ENCODE data around the gene ZC2HC1B.
"Not testable (repeated sequence)": the region's sequence is repeated elsewhere in the genome, so short reads cannot be mapped to it uniquely, and the experiment has no call there.

The ZC2HC1B gene

DNA sequence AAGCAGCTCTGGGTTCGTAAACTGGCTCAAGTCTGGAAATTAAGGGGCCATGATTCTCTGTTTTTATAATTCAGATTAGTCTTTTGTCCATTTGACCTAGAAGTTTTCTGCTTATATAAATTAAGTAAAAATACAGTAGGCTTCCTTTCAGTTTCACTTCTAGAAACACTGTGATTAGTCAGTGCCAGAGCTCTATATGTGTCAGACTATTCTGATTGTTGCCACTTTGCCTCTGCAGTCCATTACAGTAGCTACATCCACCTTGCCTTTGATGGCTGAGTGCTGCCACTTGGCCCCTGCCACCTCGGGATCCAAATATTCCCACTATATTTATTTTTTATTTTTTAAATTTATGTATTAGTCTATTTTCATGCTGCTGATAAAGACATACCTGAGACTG lies 7.9 kb downstream of the ZC2HC1B start:
- TF ChIP-seq, protein P1, sequence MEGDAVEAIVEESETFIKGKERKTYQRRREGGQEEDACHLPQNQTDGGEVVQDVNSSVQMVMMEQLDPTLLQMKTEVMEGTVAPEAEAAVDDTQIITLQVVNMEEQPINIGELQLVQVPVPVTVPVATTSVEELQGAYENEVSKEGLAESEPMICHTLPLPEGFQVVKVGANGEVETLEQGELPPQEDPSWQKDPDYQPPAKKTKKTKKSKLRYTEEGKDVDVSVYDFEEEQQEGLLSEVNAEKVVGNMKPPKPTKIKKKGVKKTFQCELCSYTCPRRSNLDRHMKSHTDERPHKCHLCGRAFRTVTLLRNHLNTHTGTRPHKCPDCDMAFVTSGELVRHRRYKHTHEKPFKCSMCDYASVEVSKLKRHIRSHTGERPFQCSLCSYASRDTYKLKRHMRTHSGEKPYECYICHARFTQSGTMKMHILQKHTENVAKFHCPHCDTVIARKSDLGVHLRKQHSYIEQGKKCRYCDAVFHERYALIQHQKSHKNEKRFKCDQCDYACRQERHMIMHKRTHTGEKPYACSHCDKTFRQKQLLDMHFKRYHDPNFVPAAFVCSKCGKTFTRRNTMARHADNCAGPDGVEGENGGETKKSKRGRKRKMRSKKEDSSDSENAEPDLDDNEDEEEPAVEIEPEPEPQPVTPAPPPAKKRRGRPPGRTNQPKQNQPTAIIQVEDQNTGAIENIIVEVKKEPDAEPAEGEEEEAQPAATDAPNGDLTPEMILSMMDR (IDR thresholded peaks at IDR 0.05; ENCODE audit: insufficient read depth, low read length) = no peak
- TF ChIP-seq SPI1 (IDR thresholded peaks at IDR 0.05; ENCODE audit: borderline replicate concordance, low read depth) = no peak
- TF ChIP-seq REST (IDR thresholded peaks at IDR 0.05; ENCODE audit: insufficient replicate concordance, low read depth) = no peak
- TF ChIP-seq POLR2AphosphoS5 (IDR thresholded peaks at IDR 0.05; ENCODE audit: low read depth) = no peak
- no peak for TF ChIP-seq GABPA (IDR thresholded peaks at IDR 0.05; ENCODE audit: low read depth)
- H3K4me3 ChIP-seq (replicated peaks; ENCODE audit: insufficient read depth, low read length) = no peak overlapping the region
- no peaks in the 10 kb centered on the region for H3K27me3 ChIP-seq (ENCODE audit: insufficient read depth, poor library complexity, severe bottlenecking)

DNA sequence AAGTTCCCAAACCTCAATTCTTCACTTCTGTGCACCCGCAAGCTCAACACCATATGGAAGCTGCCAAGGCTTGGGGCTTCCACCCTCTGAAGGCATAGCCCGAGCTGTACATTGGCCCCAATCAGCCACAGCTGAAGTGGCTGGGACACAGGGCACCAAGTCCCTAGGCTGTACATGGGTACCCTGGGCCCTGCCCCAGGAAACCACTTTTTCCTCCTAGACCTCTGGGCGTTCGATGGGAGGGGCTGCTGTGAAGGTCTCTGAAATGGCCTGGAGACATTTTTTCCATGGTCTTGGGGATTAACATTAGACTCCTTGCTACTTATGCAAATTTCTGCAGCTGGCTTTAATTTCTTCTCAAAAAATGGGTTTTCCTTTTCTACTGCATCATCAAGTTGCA lies 9.3 kb downstream of the ZC2HC1B start:
- H3K27ac ChIP-seq (replicated peaks); H3K4me3 ChIP-seq (replicated peaks; ENCODE audit: insufficient read depth, low read length); H3K27me3 ChIP-seq (ENCODE audit: insufficient read depth, poor library complexity, severe bottlenecking); DNase-seq (ENCODE audit: low read depth in 1 of 2, low spot score in 1 of 2): not testable (repeated sequence)

More for the DNA sequence above, 7.9 kb downstream of the ZC2HC1B start:
- DNase-seq (ENCODE audit: low read depth in 1 of 2, low spot score in 1 of 2) = no peak
- H3K27ac ChIP-seq (replicated peaks) = no peak overlapping the region

DNA sequence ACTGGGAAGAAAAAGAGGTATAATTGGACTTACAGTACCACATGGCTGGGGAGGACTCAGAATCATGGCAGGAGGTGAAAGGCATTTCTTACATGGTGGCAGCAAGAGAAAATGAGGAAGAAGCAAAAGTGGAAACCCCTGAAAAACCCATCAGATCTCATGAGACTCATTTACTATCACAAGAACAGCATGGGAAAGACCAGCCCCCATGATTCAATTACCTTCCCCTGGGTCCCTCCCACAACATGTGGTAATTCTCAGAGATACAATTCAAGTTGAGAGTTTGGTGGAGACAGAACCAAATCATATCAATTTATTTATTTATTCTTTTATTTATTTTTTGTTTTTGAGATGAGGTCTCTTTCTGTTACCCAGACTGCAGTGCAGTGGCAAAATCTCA lies 10.2 kb downstream of the ZC2HC1B start:
- not testable (repeated sequence) for DNase-seq (ENCODE audit: low read depth in 1 of 2, low spot score in 1 of 2); H3K27me3 ChIP-seq (ENCODE audit: insufficient read depth, poor library complexity, severe bottlenecking); H3K27ac ChIP-seq (replicated peaks); H3K4me3 ChIP-seq (replicated peaks; ENCODE audit: insufficient read depth, low read length)

DNA sequence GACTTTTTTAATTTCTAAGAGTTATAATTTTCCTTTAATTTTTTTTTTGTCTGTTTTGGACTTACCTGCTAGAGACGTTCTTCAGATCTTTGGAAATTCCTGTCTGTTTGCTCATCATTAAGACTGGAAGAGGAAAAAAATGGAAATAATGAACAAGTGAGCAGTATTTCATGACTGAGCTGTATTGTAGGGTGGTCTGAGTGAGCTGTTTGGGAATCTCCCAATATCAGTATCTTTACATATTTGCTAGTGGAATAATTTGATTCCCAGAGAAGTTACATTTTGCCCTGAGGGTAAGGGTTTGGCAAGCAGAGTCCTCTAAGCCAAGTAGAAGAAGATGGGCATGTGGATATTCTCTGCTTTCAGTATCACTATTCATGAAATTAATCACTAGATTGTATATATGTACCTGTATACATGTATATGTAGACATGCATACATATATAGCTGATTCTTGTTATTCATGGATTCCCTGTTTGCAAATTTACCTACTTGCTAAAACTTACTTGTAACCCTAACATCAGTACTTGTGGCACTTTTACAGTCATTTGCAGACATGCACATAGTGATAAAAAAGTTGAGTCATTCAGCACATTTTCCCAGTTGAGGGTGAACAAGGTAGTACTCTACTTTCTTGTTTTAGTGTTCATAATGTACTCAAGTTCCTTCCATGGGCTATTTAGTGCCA lies 13.5 kb downstream of the ZC2HC1B start:
- Histone ChIP-seq H3K27me3 (ENCODE audit: insufficient read depth, poor library complexity, severe bottlenecking) (no peaks in the 10 kb centered on the region), H3K4me3 (replicated peaks; ENCODE audit: insufficient read depth, low read length) (no peak overlapping the region), H3K27ac (replicated peaks) (no peak overlapping the region)
- no peak for TF ChIP-seq REST (IDR thresholded peaks at IDR 0.05; ENCODE audit: insufficient replicate concordance, low read depth)
- no peak for DNase-seq (ENCODE audit: low read depth in 1 of 2, low spot score in 1 of 2)

GRCh38 chr6:143878272-143878760 lies 14.0 kb downstream of the ZC2HC1B start:
- Histone ChIP-seq H3K4me3 (replicated peaks; ENCODE audit: insufficient read depth, low read length) (no peak overlapping the region), H3K27me3 (ENCODE audit: insufficient read depth, poor library complexity, severe bottlenecking) (no peaks in the 10 kb centered on the region), H3K27ac (replicated peaks) (no peak overlapping the region)
- no peak for DNase-seq (ENCODE audit: low read depth in 1 of 2, low spot score in 1 of 2)
- TF ChIP-seq SPI1 (IDR thresholded peaks at IDR 0.05; ENCODE audit: borderline replicate concordance, low read depth) = no peak
- TF ChIP-seq, protein P1 (IDR thresholded peaks at IDR 0.05; ENCODE audit: insufficient read depth, low read length) = no peak
- TF ChIP-seq REST (IDR thresholded peaks at IDR 0.05; ENCODE audit: insufficient replicate concordance, low read depth) = no peak
- no peak for TF ChIP-seq GABPA (IDR thresholded peaks at IDR 0.05; ENCODE audit: low read depth)
- no peak for TF ChIP-seq POLR2AphosphoS5 (IDR thresholded peaks at IDR 0.05; ENCODE audit: low read depth)
